ENCODE data around the gene MTFR1L. TPM values are rescaled to one million over a fixed set of nuclear protein-coding genes. Genes with fewer than 3 reads are reported as not detected.

MTFR1L gene
- total RNA-seq, 1 donor from 2014 or later, result 27.6 TPM

GRCh38 chr1:25861316-25862286 is 41.8 kb downstream of the MTFR1L start:
- DNase-seq (ENCODE audit: low read depth, low spot score), result no peak

DNA sequence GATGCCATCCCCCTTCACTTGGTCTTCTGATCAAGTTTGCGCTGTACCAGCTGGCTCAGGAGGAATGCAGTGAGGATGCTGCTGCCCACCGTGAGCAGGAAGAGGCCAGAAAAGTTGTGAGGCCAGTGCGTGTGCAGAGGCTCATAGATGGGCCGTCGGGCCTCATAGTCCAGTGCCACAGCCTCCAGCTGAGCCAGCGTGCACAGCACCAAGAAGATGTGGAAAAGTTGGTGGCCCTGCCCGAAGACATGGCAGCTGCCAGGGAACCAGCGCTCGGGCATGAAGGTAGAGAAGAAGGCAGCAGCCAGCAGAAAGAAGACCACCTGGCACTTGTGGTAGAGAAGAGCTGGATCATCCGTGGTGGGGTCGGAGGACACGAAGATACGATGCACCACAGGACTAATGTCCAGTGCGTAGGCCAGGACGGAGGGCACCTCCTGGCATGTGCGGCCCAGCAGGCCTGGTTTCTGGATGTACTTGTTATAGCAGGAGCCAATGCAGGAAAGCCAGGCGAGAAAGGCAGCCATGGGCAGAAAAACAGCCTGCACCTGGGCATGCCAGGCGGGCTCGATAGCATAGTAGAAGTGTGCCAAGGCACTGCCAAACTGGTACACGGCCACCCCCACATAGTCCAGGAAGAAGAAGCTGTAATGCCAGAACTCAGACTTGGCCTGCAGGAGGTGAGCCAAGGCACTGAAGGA is 43.2 kb downstream of the MTFR1L start:
- DNase-seq (ENCODE audit: low read depth, low spot score), result no peak

GRCh38 chr1:25863486-25864262 is 43.9 kb downstream of the MTFR1L start:
- DNase-seq (ENCODE audit: low read depth, low spot score), result no peak

GRCh38 chr1:25864434-25864833 is 44.7 kb downstream of the MTFR1L start:
- DNase-seq (ENCODE audit: low read depth, low spot score), result no peak

GRCh38 chr1:25866288-25866687 is 46.5 kb downstream of the MTFR1L start:
- no peak for DNase-seq (ENCODE audit: low read depth, low spot score)

GRCh38 chr1:25867210-25867991 is 47.6 kb downstream of the MTFR1L start:
- no peak for DNase-seq (ENCODE audit: low read depth, low spot score)

GRCh38 chr1:25869909-25870606 is 50.3 kb downstream of the MTFR1L start:
- no peak for DNase-seq (ENCODE audit: low read depth, low spot score)

DNA sequence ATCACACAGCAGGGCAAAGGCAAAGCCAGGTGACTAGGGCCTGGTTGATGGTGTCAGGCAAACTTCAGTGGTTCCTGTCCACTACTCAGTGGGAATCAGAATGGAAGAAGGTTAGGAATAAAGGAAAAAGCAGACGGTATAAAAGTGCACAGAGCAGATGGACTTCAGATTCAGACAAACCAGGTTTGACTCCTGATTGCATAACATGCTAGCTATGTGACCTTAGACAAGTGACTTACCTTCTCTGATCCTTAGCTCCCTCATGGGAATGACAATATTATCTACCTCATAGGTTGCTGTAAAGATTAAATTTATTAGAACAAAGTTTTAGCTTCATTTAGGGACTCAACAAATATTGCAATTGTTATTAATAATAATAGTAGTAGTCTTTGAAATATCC is 50.9 kb downstream of the MTFR1L start:
- DNase-seq (ENCODE audit: low read depth, low spot score), result no peak

DNA sequence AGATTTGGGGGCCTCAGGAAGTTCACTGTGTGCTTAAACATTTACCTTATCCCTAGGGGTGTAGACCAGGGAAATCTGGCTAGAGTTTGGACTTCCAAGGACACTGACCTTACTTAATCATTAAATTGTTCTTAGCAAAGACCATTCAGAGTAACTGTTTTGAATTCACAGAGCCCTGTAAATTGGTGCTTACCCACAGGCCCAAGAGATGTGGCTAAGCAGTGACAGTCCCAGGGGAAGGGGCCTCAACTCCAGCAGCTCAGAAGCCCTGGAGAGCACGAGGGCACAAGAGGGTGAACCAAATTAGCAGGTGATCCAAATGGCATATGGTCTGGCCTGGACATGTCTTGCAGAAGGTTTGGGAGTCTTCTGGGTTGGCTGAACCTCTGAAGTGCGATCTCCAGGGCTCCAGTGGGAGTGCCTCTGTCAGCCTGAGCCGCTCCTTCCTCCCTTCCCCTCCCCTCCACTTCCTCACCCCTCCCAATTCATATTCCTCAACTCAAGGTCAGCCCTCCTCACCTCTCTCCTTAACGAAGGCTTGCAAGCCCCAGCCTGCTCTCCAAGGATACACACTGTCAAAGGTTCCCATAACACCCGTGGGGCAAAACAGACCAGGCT is 51.4 kb downstream of the MTFR1L start:
- no peak for DNase-seq (ENCODE audit: low read depth, low spot score)

DNA sequence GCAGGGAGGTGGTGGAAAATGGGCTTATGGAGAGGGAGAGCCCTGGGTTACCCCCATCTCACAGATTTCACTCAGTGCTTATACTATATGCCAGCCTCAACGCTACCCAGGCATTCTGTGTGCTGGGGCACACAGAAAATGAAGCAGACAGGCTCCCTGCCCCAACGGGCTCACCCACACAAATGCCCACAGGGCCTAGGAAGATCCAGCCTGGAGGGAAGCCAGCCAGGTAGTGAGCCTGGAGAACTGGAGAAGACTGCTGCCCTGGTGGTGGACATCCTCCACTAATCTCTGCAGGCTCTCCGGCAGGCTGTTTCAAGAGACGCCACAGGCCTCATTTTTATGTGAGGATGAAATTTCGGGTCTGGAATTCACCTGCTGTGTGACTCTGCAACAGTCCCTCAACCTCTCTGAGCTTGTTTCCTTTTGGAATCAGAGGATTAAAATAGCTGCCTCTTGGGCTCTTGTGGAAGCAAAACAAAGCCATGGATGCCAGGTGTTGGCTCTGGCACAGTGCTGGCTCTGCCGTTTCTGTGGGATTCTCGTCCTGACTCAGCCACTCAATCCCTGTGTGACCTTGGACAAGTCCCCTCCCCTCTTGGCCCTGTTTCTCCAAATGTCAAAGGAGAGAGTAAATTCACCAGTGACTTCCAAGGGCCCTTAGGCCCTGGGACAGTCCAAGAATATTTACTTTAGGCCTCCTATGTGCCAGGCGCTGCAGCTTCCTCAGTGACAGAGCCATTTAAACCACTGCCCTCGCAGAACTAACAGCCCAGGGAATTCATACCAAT is 52.1 kb downstream of the MTFR1L start:
- no peak for DNase-seq (ENCODE audit: low read depth, low spot score)

GRCh38 chr1:25872713-25873112 is 53.0 kb downstream of the MTFR1L start:
- DNase-seq (ENCODE audit: low read depth, low spot score), result no peak

- no peak for DNase-seq (ENCODE audit: low read depth, low spot score)
These were observed 53.4 kb downstream of the MTFR1L start for GRCh38 chr1:25873120-25873519.

DNA sequence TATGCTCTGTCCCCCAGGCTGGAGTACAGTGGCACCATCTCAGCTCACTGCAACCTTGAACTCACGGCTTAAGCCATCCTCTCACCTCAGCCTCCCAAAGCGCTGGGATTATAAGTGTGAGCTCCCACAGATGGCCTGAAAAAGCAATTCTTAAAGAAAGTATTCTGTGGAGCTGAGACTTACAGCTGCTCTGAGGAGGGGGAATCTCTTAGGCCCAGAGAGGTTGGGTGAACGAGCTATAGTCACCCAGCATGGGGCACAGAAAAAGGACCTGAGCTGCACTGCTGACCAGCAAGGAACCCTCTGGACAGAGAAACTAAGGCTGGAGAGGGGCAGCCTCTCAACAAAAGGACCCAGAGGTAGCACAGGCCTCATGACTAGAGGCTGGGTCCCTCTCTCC is 54.5 kb downstream of the MTFR1L start:
- DNase-seq (ENCODE audit: low read depth, low spot score), result no peak

DNA sequence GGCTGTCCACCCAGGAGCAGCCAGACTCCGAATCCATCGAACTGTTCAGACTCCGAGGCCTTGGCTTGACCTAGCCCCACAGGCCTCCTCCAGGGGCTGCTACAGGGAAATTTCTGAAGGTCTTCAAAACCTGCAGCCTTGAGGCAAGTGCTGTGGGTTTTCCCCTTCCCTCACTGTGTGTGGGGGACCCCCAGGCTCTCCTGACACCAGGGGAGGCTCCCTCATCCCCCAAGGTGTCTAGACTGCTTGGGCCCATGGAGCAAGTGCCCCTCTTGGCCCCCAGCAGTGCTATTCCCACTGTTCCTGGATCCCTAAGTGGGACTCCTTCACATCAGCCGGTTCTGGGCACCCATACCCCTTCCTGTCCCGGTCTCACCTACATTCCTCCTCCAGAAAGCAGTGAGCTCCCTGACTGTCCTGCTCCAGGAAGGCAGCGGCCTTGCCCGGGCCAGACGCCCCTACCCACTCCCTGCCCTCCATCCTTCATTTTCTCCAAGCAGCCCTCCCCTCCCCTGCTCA is 54.9 kb downstream of the MTFR1L start:
- no peak for DNase-seq (ENCODE audit: low read depth, low spot score)

GRCh38 chr1:25875154-25875855 is 55.6 kb downstream of the MTFR1L start, which contains the start of gene PAQR7:
TSS of gene PAQR7 (minus strand) at chr1:25875708. CDS start at chr1:25863839, 11,869 bp downstream.
- DNase-seq (ENCODE audit: low read depth, low spot score), result no peak

- DNase-seq (ENCODE audit: low read depth, low spot score), result no peak
These were observed 56.3 kb downstream of the MTFR1L start for GRCh38 chr1:25875856-25876692.

- no peak for DNase-seq (ENCODE audit: low read depth, low spot score)
These were observed 56.9 kb downstream of the MTFR1L start for GRCh38 chr1:25876693-25877077.
